Ovary (tissue), 9 donors: Measurements from ENCODE around the gene PRKCH. TPM values are rescaled to one million over a fixed set of nuclear protein-coding genes. Genes with fewer than 3 reads are reported as not detected.

Experiments used
- DNase-seq, 5 donors: peaks; one replicate each; pipeline ENCODE4 v3.0.0-alpha.2; 2019 to 2020
- H3K27ac ChIP-seq, 2 donors: fragments of 200-600 bp; one replicate each; pipeline versions ENCODE4 v1.5.1 to v1.8.0; 2019 to 2022
- H3K27me3 ChIP-seq: fragments of 200-600 bp; one replicate; pipeline ENCODE4 v1.8.0; 2022
- H3K36me3 ChIP-seq: fragments of 200-600 bp; sonication (generic); one replicate; pipeline ENCODE4 v1.5.1; 2019
- H3K4me1 ChIP-seq: one replicate; pipeline ENCODE4 v1.8.1; 2013; ENCODE audit warnings: mild to moderate bottlenecking, moderate library complexity; ENCODE audit not compliant: insufficient read depth
- H3K4me3 ChIP-seq: fragments of 200-600 bp; sonication (generic); one replicate; pipeline ENCODE4 v1.5.1; 2017
- H3K9me3 ChIP-seq, 2 donors: fragments of 200-600 bp in 1 of 2; sonication (generic) in 1 of 2; one replicate each; pipeline versions ENCODE4 v1.5.1 to v1.8.1; 2013 to 2019; ENCODE audit warnings: mild to moderate bottlenecking in 1 of 2, moderate library complexity in 1 of 2
- CTCF ChIP-seq, 3 donors: fragments of 450-650 bp in 2 of 3; fragments of 200-600 bp in 1 of 3; IDR thresholded peaks; one replicate each; pipeline versions ENCODE4 v1.5.1 to v1.8.0; 2016 to 2022; ENCODE audit warnings: antibody characterized with exemption in 3 of 3, mild to moderate bottlenecking in 1 of 3
- EP300 ChIP-seq: sonication (generic); formaldehyde crosslinking; IDR thresholded peaks from one replicate; pipeline ENCODE4 v1.6.1; 2017; ENCODE audit warnings: antibody characterized with exemption
- POLR2A ChIP-seq: fragments of 450-650 bp; IDR thresholded peaks from one replicate; pipeline ENCODE4 v1.6.1; 2017; ENCODE audit warnings: antibody characterized with exemption, mild to moderate bottlenecking, moderate library complexity
- WGBS, 3 donors: extraction: QIAGEN DNeasy Blood & Tissue Kit in 1 of 3; methylation state at CpG; one replicate each; pipeline versions ENCODE4 v1.1.5 to v1.1.7; 2013 to 2017; 5-methylcytosine and 5-hydroxymethylcytosine counted together
- intact Hi-C, 4 donors: fragments of 100-400 bp; cut with DNase I; formaldehyde crosslinking; loops; one replicate each; pipeline versions ENCODE4 v1.11.0 to v1.15.1; 2022 to 2023
- polyA plus RNA-seq, 2 donors: library from polyadenylated mRNA; stranded (reverse); fragments of 200-250 nt in 1 of 2; fragments of 350-450 nt in 1 of 2; fragmentation: Illumina TruSeq in 1 of 2; extraction: RNeasy Lipid Tissue Mini Kit (QIAGEN cat#74804) in 1 of 2; gene quantifications; one replicate each; pipeline ENCODE4 v1.2.3, GENCODE V29; 2013 to 2014
- total RNA-seq, 7 donors: library from RNA; depleted of rRNA in 2 of 7; stranded (reverse); fragments of >200 nt in 2 of 7; fragmentation: NEBNext Ultra II Directional in 3 of 7; extraction: Animal tissue kit (Norgen Biotek cat#: 25700) in 3 of 7; gene quantifications; one replicate each; pipeline versions ENCODE4 v1.1.0 to v1.2.4, GENCODE V29; 2016 to 2023
- donor health status: DM: no; HTN: no; CAD: no; lungs with moderate emphysema.
- donor health status: DM: no; HTN: no; CAD: no.
- donor health status: Bipolar disorder and iron deficiency.
- donor health status: DM: yes; HTN: yes; CAD: no.
- donor health status: DM: no; HTN: no; CAD: no.
- donor health status: DM: yes; HTN: yes; CAD: no.

Gene PRKCH
- total and polyA plus RNA-seq, 9 donors, result 8.4 to 47.6 (median 15.9) TPM

GRCh38 chr14:61297581-61297980 lies 23.8 kb upstream of the PRKCH start:
- Histone ChIP-seq H3K27me3 (no peaks in the 10 kb centered on the region), H3K4me3 (no peak overlapping the region), H3K36me3 (no peaks in the 10 kb centered on the region), H3K4me1 (peaks cover 2% of the 10 kb centered on the region), H3K9me3 (no peaks in the 10 kb centered on the region), H3K27ac (no peak overlapping the region)
- WGBS, 3 donors, result 71 to 76% (median 71%) methylated on average over 6 of the region's 6 CpGs
- TF ChIP-seq POLR2A (no peak), CTCF (IDR thresholded peaks at IDR 0.05) (no peak), EP300 (no peak)
- intact Hi-C loops, result no loop called here
- no peak for DNase-seq

GRCh38 chr14:61298824-61299223 lies 22.6 kb upstream of the PRKCH start:
- no peak for TF ChIP-seq EP300
- WGBS, 3 donors, result 46 to 49% (median 48%) methylated on average over 3 of the region's 3 CpGs
- Histone ChIP-seq H3K4me3 (no peak overlapping the region), H3K9me3 (no peaks in the 10 kb centered on the region), H3K27ac (no peak overlapping the region), H3K36me3 (no peaks in the 10 kb centered on the region), H3K27me3 (no peaks in the 10 kb centered on the region), H3K4me1 (peaks cover 2% of the 10 kb centered on the region)
- DNase-seq, result no peak
- intact Hi-C loops, result no loop called here

GRCh38 chr14:61300209-61300608 lies 21.2 kb upstream of the PRKCH start:
- Histone ChIP-seq H3K9me3 (no peaks in the 10 kb centered on the region), H3K27ac (no peak overlapping the region), H3K36me3 (no peaks in the 10 kb centered on the region), H3K4me3 (no peak overlapping the region), H3K4me1 (peaks cover 2% of the 10 kb centered on the region), H3K27me3 (no peaks in the 10 kb centered on the region)
- DNase-seq, result no peak
- intact Hi-C loops, result loop anchor here in 1 of 4 donors (5.0 kb wide), 1 partner anchor 1872 kb away; no protein-coding TSS in a partner anchor
- TF ChIP-seq CTCF (IDR thresholded peaks at IDR 0.05) (no peak), POLR2A (no peak), EP300 (no peak)
- 45 to 52% (median 47%) methylated on average over 2 of the region's 2 CpGs for WGBS, 3 donors

- intact Hi-C loops, result loop anchor here in 1 of 4 donors (5.0 kb wide), 1 partner anchor 1872 kb away; no protein-coding TSS in a partner anchor
- Histone ChIP-seq H3K9me3 (no peaks in the 10 kb centered on the region), H3K36me3 (no peaks in the 10 kb centered on the region), H3K27ac (no peak overlapping the region), H3K4me3 (no peak overlapping the region), H3K4me1 (peaks cover 2% of the 10 kb centered on the region), H3K27me3 (no peaks in the 10 kb centered on the region)
- no peak for DNase-seq
- TF ChIP-seq EP300 (no peak), POLR2A (no peak), CTCF (IDR thresholded peaks at IDR 0.05) (no peak)
- WGBS, 3 donors, result 78 to 80% (median 78%) methylated on average over 7 of the region's 7 CpGs
These were observed 20.6 kb upstream of the PRKCH start for GRCh38 chr14:61300754-61301153.

- no peak overlapping the region for H3K4me3 ChIP-seq
- no peaks in the 10 kb centered on the region for H3K27me3 ChIP-seq
- H3K9me3 ChIP-seq, result no peaks in the 10 kb centered on the region
- no peak for DNase-seq
- 79 to 89% (median 87%) methylated on average over 2 of the region's 2 CpGs for WGBS, 3 donors
- intact Hi-C loops, result loop anchor here in 1 of 4 donors (5.0 kb wide), 1 partner anchor 1868 kb away; no protein-coding TSS in a partner anchor
- no peaks in the 10 kb centered on the region for H3K4me1 ChIP-seq
- H3K27ac ChIP-seq, result no peak overlapping the region
- no peaks in the 10 kb centered on the region for H3K36me3 ChIP-seq
- TF ChIP-seq CTCF (IDR thresholded peaks at IDR 0.05), result no peak
- TF ChIP-seq EP300, result no peak
- TF ChIP-seq POLR2A, result no peak
These were observed 16.7 kb upstream of the PRKCH start for GRCh38 chr14:61304688-61305087.
